A673 (cell line): ENCODE results near the gene ATOSB. TPM values are rescaled to one million over a fixed set of nuclear protein-coding genes. Genes with fewer than 3 reads are reported as not detected.

ENCODE experiments used
- BruUV-seq: library from RNA; stranded (reverse); fragments of 400-500 nt; replicated peaks from 2 replicates; lab custom pipeline; 2021; lab: Mats Ljungman, UMichigan
- CTCF ChIA-PET: fragments of 300-600 bp; sonication (Branson Sonifier 250); formaldehyde crosslinking; loops from one replicate; lab custom pipeline; 2022; ENCODE audit warnings: antibody characterized with exemption; lab: Charles Lee
- POLR2A ChIA-PET: fragments of 300-600 bp; sonication (Branson Sonifier 250); formaldehyde crosslinking; loops from one replicate; lab custom pipeline; 2022; ENCODE audit warnings: antibody characterized with exemption; ENCODE audit not compliant: low non-redundant PET; lab: Charles Lee
- DNase-seq: peaks from one replicate; pipeline ENCODE4 v3.0.0-alpha.2; 2015; ENCODE audit warnings: low spot score
- H3K27ac ChIP-seq: fragments of 200-600 bp; sonication (generic); 2 replicates; pipeline ENCODE4 v1.5.1; 2016; ENCODE audit warnings: mixed run types, low read depth, mild to moderate bottlenecking, mixed read lengths, antibody characterized with exemption, low read length; ENCODE audit not compliant: poor library complexity, severe bottlenecking
- H3K27me3 ChIP-seq: fragments of 200-600 bp; sonication (generic); replicated peaks from 2 replicates; pipeline ENCODE4 v1.6.1; 2017; ENCODE audit warnings: mixed run types, low read depth, mild to moderate bottlenecking, mixed read lengths, antibody characterized with exemption, low read length; ENCODE audit not compliant: insufficient read depth, poor library complexity
- H3K36me3 ChIP-seq: fragments of 200-600 bp; sonication (generic); 2 replicates; pipeline ENCODE4 v1.6.1; 2016; ENCODE audit warnings: mixed run types, mild to moderate bottlenecking, mixed read lengths, antibody characterized with exemption, low read length; ENCODE audit not compliant: insufficient read depth, poor library complexity, severe bottlenecking
- H3K4me1 ChIP-seq: fragments of 200-600 bp; sonication (generic); 2 replicates; pipeline ENCODE4 v1.6.1; 2017; ENCODE audit warnings: mixed run types, mild to moderate bottlenecking, mixed read lengths, antibody characterized with exemption, low read length; ENCODE audit not compliant: insufficient read depth, poor library complexity, severe bottlenecking
- H3K4me3 ChIP-seq: fragments of 200-600 bp; sonication (generic); 2 replicates; pipeline ENCODE4 v1.5.1; 2016; ENCODE audit warnings: low read depth, mixed run types, mild to moderate bottlenecking, mixed read lengths, low read length; ENCODE audit not compliant: poor library complexity, severe bottlenecking
- H3K9me3 ChIP-seq: fragments of 200-600 bp; sonication (generic); 2 replicates; pipeline ENCODE4 v1.6.1; 2016; ENCODE audit warnings: mixed run types, low read depth, mild to moderate bottlenecking, mixed read lengths, antibody characterized with exemption, low read length; ENCODE audit not compliant: poor library complexity, severe bottlenecking
- EZH2 ChIP-seq: fragments of 200-600 bp; sonication (generic); IDR thresholded peaks from 2 replicates; pipeline ENCODE4 v1.6.1; 2017; ENCODE audit warnings: borderline replicate concordance, low read depth, mild to moderate bottlenecking, mixed read lengths, antibody characterized with exemption, low read length; ENCODE audit not compliant: poor library complexity, severe bottlenecking
- intact Hi-C: fragments of 100-400 bp; cut with micrococcal nuclease; formaldehyde crosslinking; loops from one replicate; pipeline ENCODE4 v1.10.0; 2022; ENCODE audit not compliant: unreplicated experiment
- total RNA-seq: library from RNA; stranded (reverse); gene quantifications from 2 replicates; pipeline ENCODE4 v1.2.3, GENCODE V29; 2021
- TF ChIP-seq, protein P1 (sequence below): fragments of 300-800, 200-600 bp; sonication (generic); conservative IDR thresholded peaks from 2 replicates; pipeline ENCODE4 v1.5.1; 2017; ENCODE audit warnings: low read depth, mild to moderate bottlenecking, antibody characterized with exemption, low read length, moderate library complexity, mixed read lengths

ATOSB gene
- total RNA-seq, 1 experiment from 2014 or later, result 7.4 TPM

- CTCF ChIA-PET, result interaction anchor here (1.0 to 1.6 kb wide), 4 partner anchors 17 to 474 kb away, joined by 3 to 6 read pairs (median 3); partner anchors contain the start of gene PIGO
- BruUV-seq, result no TSS peak
- Histone ChIP-seq H3K27ac (peak within 1 kb of the TSS; percentile 89), H3K27me3 (no peaks in the 10 kb centered on the region), H3K9me3 (no peaks in the 10 kb centered on the region), H3K4me1 (peaks cover 13% of the 10 kb centered on the region), H3K4me3 (peak within 1 kb of the TSS; percentile 76), H3K36me3 (peaks cover 27% of the 10 kb centered on the region)
- TF ChIP-seq, protein P1, sequence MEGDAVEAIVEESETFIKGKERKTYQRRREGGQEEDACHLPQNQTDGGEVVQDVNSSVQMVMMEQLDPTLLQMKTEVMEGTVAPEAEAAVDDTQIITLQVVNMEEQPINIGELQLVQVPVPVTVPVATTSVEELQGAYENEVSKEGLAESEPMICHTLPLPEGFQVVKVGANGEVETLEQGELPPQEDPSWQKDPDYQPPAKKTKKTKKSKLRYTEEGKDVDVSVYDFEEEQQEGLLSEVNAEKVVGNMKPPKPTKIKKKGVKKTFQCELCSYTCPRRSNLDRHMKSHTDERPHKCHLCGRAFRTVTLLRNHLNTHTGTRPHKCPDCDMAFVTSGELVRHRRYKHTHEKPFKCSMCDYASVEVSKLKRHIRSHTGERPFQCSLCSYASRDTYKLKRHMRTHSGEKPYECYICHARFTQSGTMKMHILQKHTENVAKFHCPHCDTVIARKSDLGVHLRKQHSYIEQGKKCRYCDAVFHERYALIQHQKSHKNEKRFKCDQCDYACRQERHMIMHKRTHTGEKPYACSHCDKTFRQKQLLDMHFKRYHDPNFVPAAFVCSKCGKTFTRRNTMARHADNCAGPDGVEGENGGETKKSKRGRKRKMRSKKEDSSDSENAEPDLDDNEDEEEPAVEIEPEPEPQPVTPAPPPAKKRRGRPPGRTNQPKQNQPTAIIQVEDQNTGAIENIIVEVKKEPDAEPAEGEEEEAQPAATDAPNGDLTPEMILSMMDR, result no peak
- no peak for TF ChIP-seq EZH2
- intact Hi-C loops, result no loop called here
- POLR2A ChIA-PET, result interaction anchor here (1.1 kb wide), 1 partner anchor 8 kb away, joined by 4 read pairs; no protein-coding TSS in a partner anchor
- DNase-seq, result peak; percentile 97
These were observed 36.0 kb downstream of the ATOSB start, which contains the start of gene FANCG for GRCh38 chr9:35079426-35080341. Gene FANCG, minus strand, starts transcription at chr9:35079942. Its CDS starts 418 bp downstream, at chr9:35079524.

- TF ChIP-seq EZH2, result no peak
- TF ChIP-seq, protein P1, result no peak
- no peaks in the 10 kb centered on the region for H3K27me3 ChIP-seq
- H3K4me1 ChIP-seq, result peaks cover 13% of the 10 kb centered on the region
- peaks cover 30% of the 10 kb centered on the region for H3K36me3 ChIP-seq
- CTCF ChIA-PET, result interaction anchor here (1.3 to 1.6 kb wide), 3 partner anchors 18 to 179 kb away, joined by 3 to 6 read pairs (median 3); partner anchors contain the start of gene PIGO
- POLR2A ChIA-PET, result no interaction called here
- no peak for DNase-seq
- peak overlapping the region; percentile 89 for H3K27ac ChIP-seq
- no TSS peak for BruUV-seq
- intact Hi-C loops, result no loop called here
- H3K9me3 ChIP-seq, result no peaks in the 10 kb centered on the region
- peak overlapping the region; percentile 76 for H3K4me3 ChIP-seq
These were observed 36.6 kb downstream of the ATOSB start for GRCh38 chr9:35079041-35079425.

DNA sequence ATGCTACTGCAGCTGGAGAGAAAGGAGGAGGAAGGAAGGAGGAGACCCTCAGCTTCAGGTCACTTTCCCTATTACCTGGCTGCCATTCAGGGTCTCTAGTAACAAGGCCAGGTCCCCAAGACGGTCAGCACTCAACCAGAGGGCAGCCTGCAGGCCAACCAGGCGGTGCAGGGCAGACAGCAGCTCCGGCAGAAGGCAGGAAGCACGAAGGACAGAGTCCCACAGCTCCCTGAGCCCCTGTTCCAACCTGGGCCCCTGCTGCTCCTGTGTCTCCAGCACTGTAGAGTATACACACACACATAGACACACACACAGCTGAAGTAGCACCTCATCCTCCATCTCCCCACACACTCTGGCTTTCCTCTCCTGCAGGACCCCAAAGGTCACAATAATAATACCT, 37.6 kb downstream of the ATOSB start:
- Histone ChIP-seq H3K9me3 (no peaks in the 10 kb centered on the region), H3K4me1 (peaks cover 13% of the 10 kb centered on the region), H3K4me3 (peak overlapping the region; percentile 76), H3K27ac (no peak overlapping the region), H3K27me3 (no peaks in the 10 kb centered on the region), H3K36me3 (peaks cover 37% of the 10 kb centered on the region)
- no peak for TF ChIP-seq EZH2
- TF ChIP-seq, protein P1, result no peak
- DNase-seq, result no peak
- POLR2A ChIA-PET, result interaction anchor here (0.6 kb wide), 1 partner anchor 27 kb away, joined by 3 read pairs; no protein-coding TSS in a partner anchor
- BruUV-seq, result TSS peak; percentile 36
- intact Hi-C loops, result no loop called here
- CTCF ChIA-PET, result interaction anchor here (0.7 kb wide), 1 partner anchor 445 kb away, joined by 4 read pairs; no protein-coding TSS in a partner anchor
